Measurements from ENCODE around the gene RNF167. TPM values are rescaled to one million over a fixed set of nuclear protein-coding genes. Genes with fewer than 3 reads are reported as not detected.

RNF167 gene
- total RNA-seq, 1 donor, result 34.5 TPM

Small RNAs within 50 kb of the gene (small RNA-seq; reads per million reads assigned to genes)
- gene MIR6864, result not detected
- not detected for gene MIR6865

Other genes starting within 250 kb of the RNF167 start
- gene PELP1, start 236.1 kb upstream of the RNF167 start, total RNA-seq, result 17.7 and 19.6 TPM in 2 replicates
- gene ARRB2, start 229.6 kb upstream of the RNF167 start, total RNA-seq, result 3.5 TPM in 2 replicates
- 9.9 and 11.0 TPM in 2 replicates for gene MED11, start 208.8 kb upstream of the RNF167 start, total RNA-seq
- gene ZMYND15, start 200.4 kb upstream of the RNF167 start, total RNA-seq, result not detected in 2 replicates
- gene CXCL16, start 200.3 kb upstream of the RNF167 start, total RNA-seq, result 0.64 and 0.86 TPM in 2 replicates
- not detected in 2 replicates for gene TM4SF5, start 168.4 kb upstream of the RNF167 start, total RNA-seq
- gene VMO1, start 153.9 kb upstream of the RNF167 start, total RNA-seq, result 0.64 TPM in 1 of 2 replicates, not detected in the other
- gene GLTPD2, start 151.3 kb upstream of the RNF167 start, total RNA-seq, result not detected in 2 replicates
- 149 and 157 TPM in 2 replicates for gene PSMB6, start 144.1 kb upstream of the RNF167 start, total RNA-seq
- 11.7 and 13.9 TPM in 2 replicates for gene PLD2, start 133.1 kb upstream of the RNF167 start, total RNA-seq
- 21.6 and 38.0 TPM in 2 replicates for gene MINK1, start 106.9 kb upstream of the RNF167 start, total RNA-seq
- gene C17orf107, start 40.7 kb upstream of the RNF167 start, total RNA-seq, result 3.5 and 3.9 TPM in 2 replicates
- under 0.01 and 0.32 TPM in 2 replicates for gene CHRNE, start 37.2 kb upstream of the RNF167 start, total RNA-seq
- gene GP1BA, start 8.0 kb upstream of the RNF167 start, total RNA-seq, result not detected in 2 replicates
- 51.8 and 64.7 TPM in 2 replicates for gene SLC25A11, start 222 bp upstream of the RNF167 start, total RNA-seq
- 581 and 784 TPM in 2 replicates for gene PFN1, start 8.3 kb downstream of the RNF167 start, total RNA-seq
- 2.6 and 7.4 TPM in 2 replicates for gene ENO3, start 10.9 kb downstream of the RNF167 start, total RNA-seq
- gene SPAG7, start 27.5 kb downstream of the RNF167 start, total RNA-seq, result 34.5 and 39.0 TPM in 2 replicates
- gene CAMTA2, start 47.4 kb downstream of the RNF167 start, total RNA-seq, result 15.1 TPM in 2 replicates
- gene INCA1, start 57.3 kb downstream of the RNF167 start, total RNA-seq, result 0.97 and 1.3 TPM in 2 replicates
- 50.6 and 56.6 TPM in 2 replicates for gene KIF1C, start 57.7 kb downstream of the RNF167 start, total RNA-seq
- under 0.01 and 0.43 TPM in 2 replicates for gene SLC52A1, start 95.2 kb downstream of the RNF167 start, total RNA-seq
- 1.6 and 2.2 TPM in 2 replicates for gene ZFP3, start 138.2 kb downstream of the RNF167 start, total RNA-seq
- 4.5 and 5.2 TPM in 2 replicates for gene ZNF232, start 171.6 kb downstream of the RNF167 start, total RNA-seq
- gene USP6, start 175.8 kb downstream of the RNF167 start, total RNA-seq, result not detected in 2 replicates